Hematopoietic multipotent progenitor cell treated with erythropoietin and hydrocortisone succinate and interleukin-3 and kit ligand, for 6 days (in vitro differentiated cells): ENCODE results near the gene CD209.
A peak's percentile ranks its signal among the peaks of the same experiment; 100 is the strongest.
"Not testable (repeated sequence)": the region's sequence is repeated elsewhere in the genome, so short reads cannot be mapped to it uniquely, and the experiment has no call there.

Experiments used
- DNase-seq: peaks from one replicate; pipeline ENCODE4 v3.0.0-alpha.2; 2015

CD209 gene

GRCh38 chr19:7746903-7747884 is at the start of gene CD209:
Gene CD209 (minus strand): TSS chr19:7747534. CDS start chr19:7747511, 23 bp downstream.
- no peak for DNase-seq

GRCh38 chr19:7795555-7796161 is 48.3 kb upstream of the CD209 start:
- no peak for DNase-seq

GRCh38 chr19:7793493-7793892 is 46.2 kb upstream of the CD209 start:
- DNase-seq: no peak

GRCh38 chr19:7792701-7793100 is 45.4 kb upstream of the CD209 start:
- not testable (repeated sequence) for DNase-seq

GRCh38 chr19:7792281-7792680 is 44.9 kb upstream of the CD209 start:
- DNase-seq: no peak

GRCh38 chr19:7790416-7790815 is 43.1 kb upstream of the CD209 start:
- DNase-seq: no peak

- DNase-seq: no peak
Measured at GRCh38 chr19:7789447-7789846, 42.1 kb upstream of the CD209 start.

GRCh38 chr19:7788933-7789323 is 41.6 kb upstream of the CD209 start:
- DNase-seq: no peak

- no peak for DNase-seq
Measured at GRCh38 chr19:7788178-7788932, 41.0 kb upstream of the CD209 start.

GRCh38 chr19:7787602-7788177 is 40.4 kb upstream of the CD209 start:
- DNase-seq: no peak

GRCh38 chr19:7787141-7787540 is 39.8 kb upstream of the CD209 start:
- no peak for DNase-seq

GRCh38 chr19:7784856-7785255 is 37.5 kb upstream of the CD209 start:
- DNase-seq: no peak

- DNase-seq: no peak
Measured at GRCh38 chr19:7783991-7784423, 36.7 kb upstream of the CD209 start.

- no peak for DNase-seq
Measured at GRCh38 chr19:7781157-7781556, 33.8 kb upstream of the CD209 start.

- no peak for DNase-seq
Measured at GRCh38 chr19:7779631-7780486, 32.5 kb upstream of the CD209 start.

- no peak for DNase-seq
Measured at GRCh38 chr19:7778081-7778480, 30.7 kb upstream of the CD209 start.

GRCh38 chr19:7775761-7776160 is 28.4 kb upstream of the CD209 start:
- DNase-seq: no peak

GRCh38 chr19:7773841-7774240 is 26.5 kb upstream of the CD209 start:
- no peak for DNase-seq

- DNase-seq: peak; percentile 56
Measured at GRCh38 chr19:7772752-7773291, 25.5 kb upstream of the CD209 start.

- no peak for DNase-seq
Measured at GRCh38 chr19:7771072-7771471, 23.7 kb upstream of the CD209 start.

- no peak for DNase-seq
Measured at GRCh38 chr19:7769171-7769570, 21.8 kb upstream of the CD209 start.

GRCh38 chr19:7767487-7767886 is 20.2 kb upstream of the CD209 start:
- no peak for DNase-seq
